ENCODE measurements around the gene SAMD7.

DNA sequence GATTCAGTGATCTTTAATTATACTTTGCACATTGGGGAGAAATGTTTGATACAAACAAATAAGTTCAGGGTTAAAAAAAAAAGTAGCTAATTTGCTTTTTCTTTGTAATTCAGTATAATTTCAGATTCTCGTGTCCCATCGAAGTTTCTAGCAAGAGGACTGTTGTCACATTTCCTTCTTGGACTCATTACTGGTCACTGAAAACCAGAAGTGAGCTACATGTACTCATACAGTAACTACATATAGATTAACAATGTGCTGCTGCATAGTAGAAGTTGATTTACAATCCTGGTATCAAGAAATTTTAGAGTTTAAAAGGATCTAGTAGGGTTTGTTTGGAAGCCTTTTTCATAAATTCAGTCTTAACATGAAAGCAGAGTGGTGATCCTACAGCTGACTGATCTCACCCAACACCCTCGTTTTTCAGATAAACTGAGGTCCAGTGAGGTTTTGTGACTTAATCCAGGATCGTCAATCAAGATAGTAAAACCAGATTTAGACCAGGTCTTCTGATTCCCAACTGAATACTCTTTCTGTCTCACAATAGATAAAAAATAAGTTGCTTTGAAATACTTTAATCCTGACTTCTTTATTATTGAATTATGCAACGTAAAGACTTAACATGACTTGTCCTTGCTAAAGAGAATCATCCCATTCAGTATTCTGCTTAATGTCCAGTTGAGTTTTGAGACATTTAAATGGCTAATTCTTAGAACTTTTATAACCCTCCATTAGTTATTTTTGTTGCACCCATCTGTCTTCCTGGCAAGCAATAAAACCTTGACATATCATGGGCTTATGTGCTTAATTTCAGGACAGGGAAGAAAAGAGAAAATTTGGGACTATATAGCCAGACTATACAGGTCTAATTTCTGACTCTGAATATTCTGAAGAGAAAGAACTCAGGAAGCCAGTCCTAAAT lies 58.1 kb downstream of the SAMD7 start:
- no peak for TF ChIP-seq POLR2A (IDR thresholded peaks at IDR 0.05; ENCODE audit: extremely low read depth, insufficient read length)
- no peak for TF ChIP-seq CTCF (IDR thresholded peaks at IDR 0.05; ENCODE audit: low read depth, low read length)
- no peak for TF ChIP-seq MAX (IDR thresholded peaks at IDR 0.05; ENCODE audit: low read depth, low read length)
- no peak for TF ChIP-seq MYC (IDR thresholded peaks at IDR 0.05; ENCODE audit: low read depth, low read length)

Measured in NB4 (cell line).